DOHH2 (cell line): ENCODE data around the gene KLK6.

ENCODE experiments used
- EZH2phosphoT487 ChIP-seq: fragments of 200-600 bp; sonication (generic); IDR thresholded peaks from 2 replicates; pipeline ENCODE4 v1.6.1; 2017; ENCODE audit warnings: borderline replicate concordance, mild to moderate bottlenecking, antibody characterized with exemption, low read length, moderate library complexity, mixed read lengths
- TF ChIP-seq, protein P1 (sequence below): fragments of 200-600 bp; sonication (generic); IDR thresholded peaks from one replicate; pipeline ENCODE4 v1.5.1; 2014; ENCODE audit warnings: antibody characterized with exemption, mild to moderate bottlenecking, low read depth, low read length; ENCODE audit not compliant: poor library complexity, severe bottlenecking

- TF ChIP-seq, protein P1, sequence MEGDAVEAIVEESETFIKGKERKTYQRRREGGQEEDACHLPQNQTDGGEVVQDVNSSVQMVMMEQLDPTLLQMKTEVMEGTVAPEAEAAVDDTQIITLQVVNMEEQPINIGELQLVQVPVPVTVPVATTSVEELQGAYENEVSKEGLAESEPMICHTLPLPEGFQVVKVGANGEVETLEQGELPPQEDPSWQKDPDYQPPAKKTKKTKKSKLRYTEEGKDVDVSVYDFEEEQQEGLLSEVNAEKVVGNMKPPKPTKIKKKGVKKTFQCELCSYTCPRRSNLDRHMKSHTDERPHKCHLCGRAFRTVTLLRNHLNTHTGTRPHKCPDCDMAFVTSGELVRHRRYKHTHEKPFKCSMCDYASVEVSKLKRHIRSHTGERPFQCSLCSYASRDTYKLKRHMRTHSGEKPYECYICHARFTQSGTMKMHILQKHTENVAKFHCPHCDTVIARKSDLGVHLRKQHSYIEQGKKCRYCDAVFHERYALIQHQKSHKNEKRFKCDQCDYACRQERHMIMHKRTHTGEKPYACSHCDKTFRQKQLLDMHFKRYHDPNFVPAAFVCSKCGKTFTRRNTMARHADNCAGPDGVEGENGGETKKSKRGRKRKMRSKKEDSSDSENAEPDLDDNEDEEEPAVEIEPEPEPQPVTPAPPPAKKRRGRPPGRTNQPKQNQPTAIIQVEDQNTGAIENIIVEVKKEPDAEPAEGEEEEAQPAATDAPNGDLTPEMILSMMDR = no peak
- no peak for TF ChIP-seq EZH2phosphoT487
Measured at GRCh38 chr19:50952910-50953309, 16.5 kb downstream of the KLK6 start, which contains the start of gene KLK5.
